ENCODE results near the gene SLC2A3.
"Not testable (repeated sequence)": the region's sequence is repeated elsewhere in the genome, so short reads cannot be mapped to it uniquely, and the experiment has no call there.

The SLC2A3 gene

GRCh38 chr12:7923241-7924236 is 12.4 kb downstream of the SLC2A3 start:
- FAIRE-seq (no peak), DNase-seq (ENCODE audit: insufficient read length, low spot score) (no peak)
- TF ChIP-seq CTCF (IDR thresholded peaks at IDR 0.05; ENCODE audit: insufficient read depth, missing control alignments), result no peak

GRCh38 chr12:7921181-7921580 is 14.8 kb downstream of the SLC2A3 start:
- not testable (repeated sequence) for DNase-seq (ENCODE audit: insufficient read length, low spot score); FAIRE-seq

- FAIRE-seq, result not testable (repeated sequence)
Observed at GRCh38 chr12:7918268-7918590, 17.8 kb downstream of the SLC2A3 start.

DNA sequence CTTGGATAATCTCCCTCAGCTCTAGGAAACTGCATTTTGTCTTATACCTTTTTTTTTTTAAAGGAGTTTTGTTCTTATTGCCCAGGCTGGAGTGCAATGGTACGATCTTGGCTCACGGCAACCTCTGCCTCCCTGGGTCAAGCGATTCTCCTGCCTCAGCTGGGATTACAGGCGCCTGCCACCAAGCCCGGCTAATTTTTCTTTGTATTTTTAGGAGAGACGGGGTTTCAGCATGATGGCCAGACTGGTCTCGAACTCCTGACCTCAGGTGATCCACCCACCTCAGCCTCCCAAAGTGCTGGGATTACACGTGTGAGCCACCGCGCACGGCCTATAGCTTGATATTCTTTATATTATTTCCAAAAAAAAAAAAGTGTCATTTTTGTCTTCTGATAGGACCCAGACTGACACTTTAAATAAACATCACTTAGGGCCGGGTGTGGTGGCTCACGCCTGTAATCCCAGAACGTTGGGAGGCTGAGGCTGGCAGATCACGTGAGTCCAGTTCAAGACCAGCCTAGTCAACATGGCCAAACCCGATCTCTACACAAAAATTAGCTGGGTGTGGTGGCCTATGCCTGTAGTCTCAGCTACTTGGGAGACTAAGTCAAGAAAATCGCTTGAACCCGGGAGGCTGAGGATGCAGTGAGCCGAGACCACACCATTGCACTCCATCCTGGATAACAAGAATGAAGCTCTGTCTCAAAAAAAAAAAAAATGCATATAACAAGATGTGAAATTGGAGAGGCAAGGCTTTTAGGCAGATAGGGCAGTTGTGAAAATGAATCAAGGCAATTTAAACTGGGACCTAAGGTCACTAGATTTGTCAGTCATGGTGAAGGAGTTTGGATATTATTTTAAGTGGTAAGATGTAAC is 18.4 kb downstream of the SLC2A3 start:
- no peak for FAIRE-seq
- TF ChIP-seq CTCF (IDR thresholded peaks at IDR 0.05; ENCODE audit: insufficient read depth, missing control alignments), result no peak
- DNase-seq (ENCODE audit: insufficient read length, low spot score), result no peak

More at GRCh38 chr12:7918268-7918590, 17.8 kb downstream of the SLC2A3 start:
- not testable (repeated sequence) for DNase-seq (ENCODE audit: insufficient read length, low spot score)

- FAIRE-seq, result no peak
- no peak for TF ChIP-seq CTCF (IDR thresholded peaks at IDR 0.05; ENCODE audit: insufficient read depth, missing control alignments)
- no peak for DNase-seq (ENCODE audit: insufficient read length, low spot score)
Observed at GRCh38 chr12:7916936-7917335, 19.1 kb downstream of the SLC2A3 start.

DNA sequence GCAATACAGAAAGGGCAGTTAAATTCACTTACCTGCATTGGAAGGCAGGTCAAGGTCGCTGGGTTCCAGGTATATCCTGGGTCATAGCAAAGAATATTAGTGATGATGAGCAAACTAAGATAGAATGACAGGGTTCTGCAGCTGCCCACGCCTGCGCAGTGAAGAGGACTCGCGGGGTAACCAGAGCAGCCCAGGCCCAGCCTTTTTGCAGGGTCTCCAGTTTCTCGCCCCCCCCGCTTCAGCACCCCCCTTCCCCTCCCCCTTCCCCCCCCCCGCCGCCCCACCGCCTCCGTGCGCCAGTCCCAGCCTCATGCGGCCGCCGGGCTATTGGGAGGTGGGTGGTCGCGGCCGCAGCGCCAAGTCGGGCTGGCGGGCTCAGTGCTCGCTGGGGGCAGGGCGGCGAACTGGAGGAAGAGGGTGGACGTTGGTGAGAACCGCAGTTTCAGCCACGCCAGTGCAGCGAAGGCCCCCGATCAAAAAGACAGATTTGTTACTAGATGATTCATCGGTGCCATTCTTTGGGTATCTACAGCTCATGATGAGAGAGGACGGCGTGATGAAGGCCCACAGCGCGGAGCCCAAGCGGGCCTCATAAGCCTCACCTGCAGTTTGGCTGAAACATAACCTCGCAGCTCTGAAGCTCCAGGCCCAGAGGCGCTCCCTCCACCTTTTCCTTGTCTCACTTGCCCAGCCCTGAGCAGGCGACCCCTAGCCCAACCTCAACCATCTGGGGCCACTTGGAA is 20.2 kb downstream of the SLC2A3 start:
- DNase-seq (ENCODE audit: insufficient read length, low spot score) (no peak), FAIRE-seq (no peak)
- TF ChIP-seq CTCF (IDR thresholded peaks at IDR 0.05; ENCODE audit: insufficient read depth, missing control alignments), result no peak

DNA sequence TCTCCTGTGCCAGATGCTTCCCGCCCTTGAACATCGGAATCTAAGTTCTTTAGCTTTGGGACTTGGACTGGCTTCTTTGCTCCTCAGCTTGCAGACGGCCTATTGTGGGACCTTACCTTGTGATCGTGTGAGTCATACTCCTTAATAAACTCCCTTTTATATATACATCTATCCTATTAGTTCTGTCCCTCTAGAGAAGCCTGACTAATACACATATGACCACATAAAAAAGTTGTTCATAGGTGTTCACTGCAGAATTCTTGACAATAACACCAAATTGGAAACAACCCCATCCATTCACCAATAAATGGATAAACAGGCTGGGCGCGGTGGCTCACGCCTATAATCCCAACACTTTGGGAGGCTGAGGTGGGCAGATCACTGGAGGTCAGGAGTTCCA is 25.9 kb downstream of the SLC2A3 start:
- FAIRE-seq, result not testable (repeated sequence)

GRCh38 chr12:7907009-7907408 is 29.0 kb downstream of the SLC2A3 start:
- DNase-seq (ENCODE audit: insufficient read length, low spot score) (no peak), FAIRE-seq (no peak)
- peak; percentile 38 for TF ChIP-seq CTCF (IDR thresholded peaks at IDR 0.05; ENCODE audit: insufficient read depth, missing control alignments)

More for the DNA sequence above, 25.9 kb downstream of the SLC2A3 start:
- not testable (repeated sequence) for DNase-seq (ENCODE audit: insufficient read length, low spot score)

DNA sequence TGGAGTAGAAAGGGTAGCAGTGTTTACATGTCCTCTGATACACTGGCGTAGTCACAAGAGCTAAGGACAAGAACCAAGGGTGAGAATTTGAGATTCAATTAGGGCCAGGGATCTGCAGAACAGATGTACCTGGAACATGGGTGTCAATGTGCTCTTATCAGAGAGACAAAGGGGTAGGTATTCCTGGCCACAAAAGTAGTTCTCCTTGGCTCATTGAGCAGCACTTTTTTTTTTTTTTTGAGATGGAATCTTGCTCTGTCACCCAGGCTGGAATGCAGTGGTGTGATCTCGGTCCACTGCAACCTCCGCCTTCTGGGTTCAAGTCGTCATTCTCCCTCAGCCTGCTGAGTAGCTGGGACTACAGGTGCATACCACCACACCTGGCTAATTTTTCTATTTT is 29.7 kb downstream of the SLC2A3 start:
- DNase-seq (ENCODE audit: insufficient read length, low spot score); FAIRE-seq: not testable (repeated sequence)

- not testable (repeated sequence) for FAIRE-seq; DNase-seq (ENCODE audit: insufficient read length, low spot score)
Observed at GRCh38 chr12:7905600-7906125, 30.3 kb downstream of the SLC2A3 start.
